HG03457 (cell line): Measurements from ENCODE around the gene GPR32.
A peak's percentile ranks its signal among the peaks of the same experiment; 100 is the strongest.
"Not testable (repeated sequence)": the region's sequence is repeated elsewhere in the genome, so short reads cannot be mapped to it uniquely, and the experiment has no call there.

Experiments
- ATAC-seq: cut with Tn5 transposase; IDR thresholded peaks from one replicate; pipeline ENCODE4 v1.9.1; 2021; ENCODE audit warnings: moderate number of reproducible peaks; ENCODE audit not compliant: unreplicated experiment

GPR32 gene

DNA sequence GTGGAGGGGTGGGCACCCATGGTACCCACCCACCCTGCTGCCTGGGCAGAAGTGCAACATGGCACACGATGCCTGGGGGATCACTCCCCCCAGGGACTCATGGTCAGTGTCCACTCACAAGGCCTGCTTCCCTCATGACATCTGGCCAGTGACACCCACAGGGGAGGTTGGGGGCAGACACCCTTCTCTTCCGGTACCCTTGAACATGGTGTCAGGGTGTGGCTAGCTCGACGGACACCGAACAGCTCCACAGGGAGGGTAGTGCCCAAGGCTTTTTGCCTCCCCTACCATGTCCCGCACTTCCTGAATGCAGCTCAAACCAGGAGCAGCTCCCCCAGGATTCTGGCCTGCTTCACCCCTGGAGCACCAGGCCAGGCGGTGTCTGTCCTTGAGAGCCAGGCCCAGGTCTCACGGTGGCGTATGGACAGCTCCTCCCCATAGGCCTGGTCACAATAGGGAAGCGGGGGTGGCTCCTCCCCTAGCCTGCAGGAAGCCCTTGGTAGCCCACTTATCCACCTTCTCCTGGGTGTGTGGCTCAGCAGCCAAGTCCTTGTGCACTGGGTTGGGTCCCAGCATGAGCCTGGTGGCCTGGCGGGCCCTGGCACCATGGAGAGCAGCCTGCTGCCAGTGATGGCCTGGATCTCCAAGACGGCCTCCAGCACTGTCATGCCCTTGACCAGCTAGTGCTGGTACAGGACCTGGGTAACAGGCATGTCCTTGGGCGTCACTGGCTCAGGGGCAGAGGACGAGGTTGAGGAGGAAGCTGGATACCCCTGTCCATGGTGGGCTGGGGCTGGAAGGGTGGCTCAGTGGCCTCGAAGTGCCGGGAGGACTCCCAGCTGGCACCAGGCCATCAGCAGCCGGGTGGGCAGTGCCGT, 27.8 kb downstream of the GPR32 start:
- ATAC-seq: no peak

- no peak for ATAC-seq
Observed at GRCh38 chr19:50798659-50799546, 28.6 kb downstream of the GPR32 start.

DNA sequence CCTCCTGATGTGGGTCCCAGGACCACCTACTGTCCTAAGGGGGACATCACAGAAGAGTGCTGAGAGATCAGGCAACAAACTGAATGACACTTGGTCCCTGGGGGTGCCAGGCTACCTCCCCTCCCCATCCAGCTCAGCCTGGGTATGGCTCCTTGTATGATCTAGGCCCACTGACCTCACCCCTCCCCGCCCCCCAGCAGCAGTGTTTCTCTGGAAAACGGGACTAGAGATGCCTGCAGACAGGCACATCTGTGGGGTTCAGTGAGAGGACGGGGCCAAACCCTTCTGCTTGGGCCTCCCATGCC, 29.2 kb downstream of the GPR32 start:
- no peak for ATAC-seq

DNA sequence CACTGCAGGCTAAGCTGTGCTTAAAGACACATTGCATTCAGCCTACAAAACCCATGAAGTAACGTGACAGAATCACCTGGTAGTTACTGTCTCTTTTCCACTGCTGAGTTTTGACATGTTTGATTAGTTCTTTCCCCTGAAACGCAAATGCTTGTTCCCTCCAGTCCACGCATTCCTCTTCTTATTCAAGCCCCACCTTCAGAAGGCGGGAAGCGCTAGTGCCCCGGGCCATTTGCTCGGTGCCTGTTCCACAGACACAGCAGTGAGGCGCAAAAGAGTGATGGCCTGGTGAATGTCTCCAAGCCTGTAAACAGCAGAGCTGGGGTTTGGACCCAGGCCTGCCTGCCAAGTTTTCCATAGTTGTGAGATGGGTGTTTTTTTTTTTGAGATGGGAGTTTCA, 30.8 kb downstream of the GPR32 start:
- ATAC-seq: no peak

- ATAC-seq: no peak
Observed at GRCh38 chr19:50803633-50804419, 33.6 kb downstream of the GPR32 start.

DNA sequence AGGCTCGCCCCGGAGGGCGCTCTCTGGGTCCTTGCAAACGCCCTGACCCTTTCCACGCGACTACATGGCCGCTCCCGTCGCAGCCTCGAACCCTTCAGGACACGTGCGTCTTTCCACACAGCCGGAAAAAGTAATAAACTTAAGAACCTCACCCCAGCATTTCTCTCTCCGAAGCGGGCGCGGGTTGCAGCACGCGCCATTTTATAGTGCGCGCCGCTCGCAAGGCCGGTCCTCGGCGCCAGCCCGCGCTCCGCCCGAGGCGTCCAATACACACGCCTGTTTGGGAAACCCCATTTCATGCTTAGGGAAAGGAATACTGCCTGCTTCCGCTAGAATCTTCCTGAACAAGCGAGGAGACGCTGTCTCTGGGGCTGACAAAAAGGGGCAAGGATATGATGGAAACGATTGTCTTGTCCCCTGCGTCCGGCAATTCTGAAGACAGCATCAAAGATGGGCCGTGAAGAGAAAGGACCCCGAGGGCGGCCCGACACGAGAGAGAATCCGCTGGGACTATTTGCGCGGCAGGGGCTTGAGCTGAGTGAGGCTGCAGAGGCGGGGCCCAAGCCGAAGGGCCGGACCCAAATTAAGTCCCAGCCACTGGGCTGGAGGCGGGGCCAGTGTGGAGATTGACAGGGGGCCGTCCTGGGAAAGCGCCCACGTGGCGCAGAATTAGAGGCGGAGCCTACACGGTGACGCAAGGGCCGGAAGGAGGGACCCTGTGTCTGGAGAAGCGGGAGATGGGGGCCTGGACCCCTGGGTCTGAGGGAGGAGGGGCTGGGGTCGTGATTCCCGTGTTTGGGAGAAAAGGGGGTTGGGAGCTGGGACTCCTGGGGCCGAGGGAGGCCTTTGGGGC, 34.4 kb downstream of the GPR32 start:
- peak; percentile 81 for ATAC-seq

DNA sequence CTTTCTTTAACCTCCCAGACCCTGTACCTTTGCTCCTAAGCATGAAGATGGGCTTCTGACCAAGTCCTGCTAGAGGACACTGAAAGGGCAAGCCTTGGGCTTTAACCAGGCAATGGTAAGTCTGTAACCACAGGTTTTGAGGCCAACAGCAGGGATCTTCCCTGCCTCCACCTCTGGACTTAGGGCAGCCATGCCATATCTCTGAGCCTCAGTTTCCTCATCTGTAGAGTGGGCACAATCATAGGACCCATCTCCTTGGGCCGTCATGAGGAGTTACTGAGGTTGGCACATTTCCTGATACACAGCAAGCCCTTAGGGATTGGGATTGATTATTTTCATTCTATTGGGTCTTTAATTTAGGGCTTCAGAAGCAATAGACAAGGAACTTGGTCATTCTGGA, 38.6 kb downstream of the GPR32 start:
- no peak for ATAC-seq

DNA sequence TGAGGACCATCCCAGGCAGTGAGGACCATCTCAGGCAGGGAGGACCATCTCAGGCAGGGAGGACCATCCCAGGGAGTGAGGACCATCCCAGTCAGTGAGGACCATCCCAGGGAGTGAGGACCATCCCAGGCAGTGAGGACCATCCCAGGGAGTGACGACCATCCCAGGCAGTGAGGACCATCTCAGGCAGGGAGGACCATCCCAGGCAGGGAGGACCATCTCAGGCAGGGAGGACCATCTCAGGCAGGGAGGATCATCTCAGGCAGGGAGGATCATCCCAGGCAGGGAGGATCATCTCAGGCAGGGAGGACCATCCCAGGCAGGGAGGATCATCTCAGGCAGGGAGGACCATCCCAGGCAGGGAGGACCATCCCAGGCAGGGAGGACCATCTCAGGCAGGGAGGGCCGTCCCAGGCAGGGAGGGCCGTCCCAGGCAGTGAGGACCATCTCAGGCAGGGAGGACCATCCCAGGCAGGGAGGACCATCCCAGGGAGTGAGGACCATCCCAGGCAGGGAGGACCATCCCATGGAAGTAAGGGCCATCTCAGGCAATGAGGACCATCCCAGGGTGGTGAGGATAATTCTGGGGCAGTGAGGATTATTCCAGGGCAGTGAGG, 41.5 kb downstream of the GPR32 start:
- ATAC-seq: not testable (repeated sequence)

- no peak for ATAC-seq
Observed at GRCh38 chr19:50812474-50812873, 42.2 kb downstream of the GPR32 start.

DNA sequence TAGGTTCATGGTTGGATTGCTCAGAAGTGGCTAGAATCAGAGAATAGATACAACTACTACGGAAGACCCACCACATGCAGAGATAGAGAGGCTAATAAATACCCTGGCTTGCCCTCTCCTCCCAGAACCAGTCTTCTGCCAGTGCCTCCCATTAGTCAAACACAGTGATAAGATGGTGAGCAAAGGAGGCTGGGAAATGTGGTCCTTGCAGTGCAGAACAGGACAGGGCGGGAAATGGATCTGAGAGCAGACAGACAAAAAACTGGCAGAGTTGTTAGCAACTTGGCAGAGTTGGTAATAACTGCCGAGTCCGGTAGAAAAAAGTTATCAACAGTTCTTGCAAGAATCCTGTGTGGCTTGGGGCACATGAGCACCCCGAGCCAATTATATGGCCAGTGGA, 44.6 kb downstream of the GPR32 start:
- no peak for ATAC-seq

- ATAC-seq: no peak
Observed at GRCh38 chr19:50815439-50815838, 45.2 kb downstream of the GPR32 start.

- peak; percentile 34 for ATAC-seq
Observed at GRCh38 chr19:50817941-50818858, 47.9 kb downstream of the GPR32 start.

- no peak for ATAC-seq
Observed at GRCh38 chr19:50818859-50819472, 48.7 kb downstream of the GPR32 start.

DNA sequence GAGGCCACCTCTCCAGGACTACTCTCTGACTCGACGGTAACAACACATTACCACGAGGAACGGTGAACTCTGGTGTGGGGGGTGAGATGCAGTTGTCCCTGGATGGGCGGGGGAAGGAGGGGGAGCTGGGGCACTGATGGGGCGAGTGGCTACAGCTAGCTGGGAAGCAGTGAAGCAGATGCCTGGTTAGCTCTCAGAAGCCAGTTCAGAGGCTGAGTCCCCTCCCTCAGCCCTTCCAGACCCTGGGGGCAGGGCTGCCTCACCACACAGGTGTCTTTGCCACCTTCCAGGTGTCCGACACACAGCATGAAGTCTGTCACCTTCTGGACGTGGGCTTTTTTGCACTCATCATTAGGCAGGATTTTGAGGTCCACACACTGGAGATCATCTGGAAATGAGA, 49.4 kb downstream of the GPR32 start:
- ATAC-seq: no peak

- no peak for ATAC-seq
Observed at GRCh38 chr19:50820086-50820485, 49.8 kb downstream of the GPR32 start.

DNA sequence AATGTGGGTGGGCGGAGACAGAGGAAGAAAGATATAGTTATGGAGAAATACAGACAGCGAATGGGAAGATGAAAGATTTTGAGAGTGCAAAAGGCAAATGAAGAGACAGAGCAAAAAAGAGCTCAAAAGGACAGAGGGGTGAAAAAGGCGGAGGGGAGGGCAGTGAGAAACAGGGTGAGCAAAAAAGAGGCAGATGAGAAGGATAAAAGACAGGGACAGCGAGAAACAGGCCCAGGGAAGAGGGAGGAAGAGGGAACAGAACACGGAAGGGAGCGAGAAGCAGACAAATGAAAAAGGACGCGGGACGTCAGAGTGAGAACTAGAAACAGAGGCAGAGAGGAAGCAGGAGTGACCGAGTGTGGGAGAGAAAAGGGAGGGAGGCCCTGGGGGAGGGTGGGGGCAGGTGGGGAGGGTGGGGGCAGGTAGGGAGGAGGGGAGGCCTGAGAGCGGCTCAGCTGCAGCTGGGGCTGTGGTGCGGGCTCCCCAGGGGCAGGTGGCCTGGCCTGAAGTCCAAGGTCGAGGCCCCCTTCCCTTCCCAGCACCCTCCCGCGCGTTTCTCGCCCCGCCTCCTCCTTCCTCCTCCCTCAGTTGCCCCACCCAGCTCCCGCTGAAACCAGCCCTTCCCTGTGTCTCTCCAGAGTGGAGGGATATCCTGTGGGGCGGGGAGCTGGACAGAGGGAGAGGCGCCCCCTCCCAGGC, 50.4 kb downstream of the GPR32 start:
- ATAC-seq: no peak

DNA sequence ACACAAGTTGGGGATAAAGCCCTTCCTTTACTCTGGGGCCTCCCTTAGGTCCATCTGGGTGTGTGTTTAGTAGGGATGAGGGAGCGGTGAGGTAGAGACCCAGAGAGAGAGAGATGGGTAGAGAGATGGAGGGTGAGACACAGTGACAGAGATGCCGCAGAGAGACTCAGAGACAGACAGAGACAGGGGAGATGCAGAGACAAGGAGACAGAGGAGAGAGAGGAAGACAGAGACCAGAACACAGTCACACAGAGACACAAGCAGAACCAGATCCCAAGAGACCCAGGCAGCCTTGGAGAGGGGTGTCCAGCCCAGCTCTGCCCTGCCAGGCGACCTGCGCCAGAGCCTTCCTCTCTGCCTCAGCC, 51.0 kb downstream of the GPR32 start:
- no peak for ATAC-seq
